Hepatocyte (in vitro differentiated cells): ENCODE results near the gene GNE.

Experiments used
- CTCF ChIP-seq: fragments of 200-600 bp; sonication (generic); IDR thresholded peaks from 2 replicates; pipeline ENCODE4 v1.5.1; 2016; ENCODE audit warnings: antibody characterized with exemption, mild to moderate bottlenecking; ENCODE audit not compliant: poor library complexity
- EZH2 ChIP-seq: fragments of 200-600 bp; sonication (generic); IDR thresholded peaks from 2 replicates; pipeline ENCODE4 v1.6.1; 2016; ENCODE audit warnings: antibody characterized with exemption, mild to moderate bottlenecking, borderline replicate concordance

GRCh38 chr9:36165826-36166167 is 92.5 kb downstream of the GNE start:
- no peak for TF ChIP-seq CTCF
- no peak for TF ChIP-seq EZH2
